Ramos (cell line): Measurements from ENCODE around the gene HOOK2.
"Not testable (repeated sequence)": the region's sequence is repeated elsewhere in the genome, so short reads cannot be mapped to it uniquely, and the experiment has no call there.

Source experiments
- in situ Hi-C: fragments of 300-500 bp; cut with MboI; formaldehyde crosslinking; loops from one replicate; pipeline ENCODE4 v1.14.3; 2022; ENCODE audit warnings: low sequenced_read_pairs; ENCODE audit not compliant: unreplicated experiment

HOOK2 gene

GRCh38 chr19:12756150-12756883, 19.0 kb downstream of the HOOK2 start:
- in situ Hi-C loops = no loop called here

GRCh38 chr19:12754465-12755196, 20.7 kb downstream of the HOOK2 start:
- in situ Hi-C loops = no loop called here

GRCh38 chr19:12752056-12752781, 23.1 kb downstream of the HOOK2 start:
- in situ Hi-C loops = no loop called here

- in situ Hi-C loops = no loop called here
Measured at GRCh38 chr19:12751635-12752034, 23.7 kb downstream of the HOOK2 start, which contains the start of gene BEST2. Gene BEST2 (plus strand): TSS chr19:12751791. CDS start chr19:12752593, 802 bp downstream.

GRCh38 chr19:12750851-12751250, 24.5 kb downstream of the HOOK2 start:
- in situ Hi-C loops = no loop called here

GRCh38 chr19:12749938-12750521, 25.3 kb downstream of the HOOK2 start:
- in situ Hi-C loops = no loop called here

- in situ Hi-C loops = no loop called here
Measured at GRCh38 chr19:12748489-12748888, 26.9 kb downstream of the HOOK2 start.

- in situ Hi-C loops = no loop called here
Measured at GRCh38 chr19:12745166-12745897, 30.0 kb downstream of the HOOK2 start.

- in situ Hi-C loops = no loop called here
Measured at GRCh38 chr19:12737835-12738351, 37.5 kb downstream of the HOOK2 start.

- in situ Hi-C loops = no loop called here
Measured at GRCh38 chr19:12736995-12737834, 38.1 kb downstream of the HOOK2 start, which contains the start of gene GET3. Gene GET3 (plus strand): TSS chr19:12737497. CDS start chr19:12737506, 9 bp downstream.

- in situ Hi-C loops = no loop called here
Measured at GRCh38 chr19:12733369-12734214, 41.8 kb downstream of the HOOK2 start.

- in situ Hi-C loops = no loop called here
Measured at GRCh38 chr19:12731337-12731736, 44.0 kb downstream of the HOOK2 start.

- in situ Hi-C loops = no loop called here
Measured at GRCh38 chr19:12730064-12730463, 45.3 kb downstream of the HOOK2 start.

GRCh38 chr19:12727745-12728433, 47.5 kb downstream of the HOOK2 start:
- in situ Hi-C loops = no loop called here

GRCh38 chr19:12726988-12727316, 48.4 kb downstream of the HOOK2 start:
- in situ Hi-C loops = no loop called here

GRCh38 chr19:12725612-12726011, 49.7 kb downstream of the HOOK2 start:
- in situ Hi-C loops = not testable (repeated sequence)

- in situ Hi-C loops = no loop called here
Measured at GRCh38 chr19:12723641-12724426, 51.5 kb downstream of the HOOK2 start, which contains the start of gene TNPO2. Gene TNPO2 (minus strand): TSS chr19:12723932. CDS start chr19:12720977, 2,955 bp downstream.
